Neural progenitor cell (in vitro differentiated cells): ENCODE results near the gene RERG.

Source experiments
- EZH2 ChIP-seq: fragments of 200-600 bp; sonication (generic); IDR thresholded peaks from 2 replicates; pipeline ENCODE4 v1.6.1; 2017; ENCODE audit warnings: antibody characterized with exemption, mild to moderate bottlenecking, moderate library complexity
- EZH2phosphoT487 ChIP-seq: fragments of 200-600 bp; sonication (generic); IDR thresholded peaks from 2 replicates; pipeline ENCODE4 v1.6.1; 2017; ENCODE audit warnings: antibody characterized with exemption
- TF ChIP-seq, protein P1 (sequence below): fragments of 200-600 bp; sonication (generic); IDR thresholded peaks from 2 replicates; pipeline ENCODE4 v1.5.1; 2017; ENCODE audit warnings: antibody characterized with exemption, mild to moderate bottlenecking

DNA sequence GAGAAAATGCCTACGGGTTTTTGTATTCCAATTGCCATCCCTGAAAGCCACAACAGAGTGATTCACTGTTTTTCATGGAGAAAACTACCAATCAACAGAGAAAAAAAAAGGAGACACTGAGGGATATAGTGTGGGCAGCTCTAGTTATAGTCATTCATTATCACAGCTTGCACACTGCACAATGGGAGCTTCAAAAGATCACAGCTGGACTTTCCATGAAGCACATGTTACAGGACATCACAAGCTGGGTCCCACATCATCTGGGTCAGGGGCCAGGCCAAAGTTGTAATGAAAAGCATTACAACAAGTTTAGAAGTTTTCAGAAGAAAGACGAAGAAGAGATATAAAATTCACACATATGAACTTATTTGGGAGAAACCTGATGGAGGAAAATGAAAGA lies 41.5 kb downstream of the RERG start:
- TF ChIP-seq, protein P1, sequence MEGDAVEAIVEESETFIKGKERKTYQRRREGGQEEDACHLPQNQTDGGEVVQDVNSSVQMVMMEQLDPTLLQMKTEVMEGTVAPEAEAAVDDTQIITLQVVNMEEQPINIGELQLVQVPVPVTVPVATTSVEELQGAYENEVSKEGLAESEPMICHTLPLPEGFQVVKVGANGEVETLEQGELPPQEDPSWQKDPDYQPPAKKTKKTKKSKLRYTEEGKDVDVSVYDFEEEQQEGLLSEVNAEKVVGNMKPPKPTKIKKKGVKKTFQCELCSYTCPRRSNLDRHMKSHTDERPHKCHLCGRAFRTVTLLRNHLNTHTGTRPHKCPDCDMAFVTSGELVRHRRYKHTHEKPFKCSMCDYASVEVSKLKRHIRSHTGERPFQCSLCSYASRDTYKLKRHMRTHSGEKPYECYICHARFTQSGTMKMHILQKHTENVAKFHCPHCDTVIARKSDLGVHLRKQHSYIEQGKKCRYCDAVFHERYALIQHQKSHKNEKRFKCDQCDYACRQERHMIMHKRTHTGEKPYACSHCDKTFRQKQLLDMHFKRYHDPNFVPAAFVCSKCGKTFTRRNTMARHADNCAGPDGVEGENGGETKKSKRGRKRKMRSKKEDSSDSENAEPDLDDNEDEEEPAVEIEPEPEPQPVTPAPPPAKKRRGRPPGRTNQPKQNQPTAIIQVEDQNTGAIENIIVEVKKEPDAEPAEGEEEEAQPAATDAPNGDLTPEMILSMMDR: no peak
- no peak for TF ChIP-seq EZH2phosphoT487
- no peak for TF ChIP-seq EZH2
